Measurements from ENCODE around the gene ATP5PD.

DNA sequence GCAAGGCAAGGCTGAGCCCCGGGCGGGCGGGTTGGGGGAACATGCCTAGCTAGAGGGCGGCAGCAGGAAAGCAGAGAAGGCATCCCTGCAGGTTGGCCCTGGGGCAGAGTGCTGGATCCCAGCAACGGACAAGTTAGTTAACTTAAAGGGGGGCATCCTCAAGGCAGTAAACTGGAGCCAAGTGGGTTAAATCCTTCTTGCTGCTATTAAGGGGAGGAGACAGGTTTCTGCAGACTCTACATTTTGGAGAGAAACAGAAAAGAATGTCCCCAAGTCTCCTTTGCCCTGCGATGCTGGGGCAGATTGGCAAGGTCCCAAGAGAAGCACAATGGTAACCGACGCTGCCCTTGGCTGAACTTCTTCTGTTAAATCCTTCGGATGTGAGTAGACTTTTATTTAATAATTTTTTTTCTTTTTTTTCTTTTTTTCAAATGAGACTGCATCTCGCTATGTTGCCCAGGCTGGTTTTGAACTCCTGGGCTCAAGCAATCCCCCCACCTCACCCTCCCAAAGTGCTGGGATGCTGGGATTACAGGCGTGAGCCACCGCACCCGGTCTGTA, 14.0 kb downstream of the ATP5PD start:
- TF ChIP-seq EZH2 (IDR thresholded peaks at IDR 0.05) (no peak), POLR2AphosphoS5 (IDR thresholded peaks at IDR 0.05; ENCODE audit: borderline replicate concordance, low read depth, low read length) (no peak), FOXP2 (optimal IDR thresholded peaks at IDR 0.05; ENCODE audit: control extremely low read depth, extremely low read length, insufficient read depth) (no peak)
